HK-2 (cell line): ENCODE results near the gene CLEC1A.
"Not testable (repeated sequence)": the region's sequence is repeated elsewhere in the genome, so short reads cannot be mapped to it uniquely, and the experiment has no call there.

ENCODE experiments used
- DNase-seq: peaks from one replicate; pipeline ENCODE4 v3.0.0-alpha.2; 2018; ENCODE audit not compliant: unreplicated experiment

The CLEC1A gene

GRCh38 chr12:10048526-10048925 is 50.3 kb downstream of the CLEC1A start:
- no peak for DNase-seq

- no peak for DNase-seq
These were observed 56.6 kb downstream of the CLEC1A start for GRCh38 chr12:10042167-10042566.

GRCh38 chr12:10033783-10034545 is 64.8 kb downstream of the CLEC1A start:
- DNase-seq: no peak

GRCh38 chr12:10031771-10032175 is 67.0 kb downstream of the CLEC1A start:
- no peak for DNase-seq

- no peak for DNase-seq
These were observed 67.5 kb downstream of the CLEC1A start for GRCh38 chr12:10031321-10031720.

GRCh38 chr12:10030446-10030845 is 68.3 kb downstream of the CLEC1A start, which contains the start of gene CLEC9A:
Gene CLEC9A, plus strand, starts transcription at chr12:10030682. Its CDS starts 22,006 bp downstream, at chr12:10052688.
- no peak for DNase-seq

GRCh38 chr12:10027721-10028120 is 71.1 kb downstream of the CLEC1A start:
- no peak for DNase-seq

GRCh38 chr12:10027311-10027710 is 71.5 kb downstream of the CLEC1A start:
- DNase-seq: no peak

GRCh38 chr12:10026666-10027065 is 72.1 kb downstream of the CLEC1A start:
- DNase-seq: not testable (repeated sequence)

- DNase-seq: no peak
These were observed 73.5 kb downstream of the CLEC1A start for GRCh38 chr12:10025236-10025635.

GRCh38 chr12:10021342-10021741 is 77.4 kb downstream of the CLEC1A start:
- no peak for DNase-seq
